NK-92 (cell line): ENCODE results near the gene PIEZO1.

ENCODE experiments used
- DNase-seq: peaks from one replicate; lab custom pipeline; 2025; ENCODE audit not compliant: unreplicated experiment; lab: John Stamatoyannopoulos, UW

PIEZO1 gene

GRCh38 chr16:88723507-88723887, 61.5 kb downstream of the PIEZO1 start:
- no peak for DNase-seq

- no peak for DNase-seq
Measured at GRCh38 chr16:88722784-88723506, 62.1 kb downstream of the PIEZO1 start.

GRCh38 chr16:88721815-88722755, 62.9 kb downstream of the PIEZO1 start:
- DNase-seq: no peak

- DNase-seq: no peak
Measured at GRCh38 chr16:88721236-88721635, 63.8 kb downstream of the PIEZO1 start.

GRCh38 chr16:88720396-88720970, 64.5 kb downstream of the PIEZO1 start:
- DNase-seq: no peak

GRCh38 chr16:88719933-88720296, 65.1 kb downstream of the PIEZO1 start:
- DNase-seq: no peak

GRCh38 chr16:88719267-88719932, 65.6 kb downstream of the PIEZO1 start:
- no peak for DNase-seq

GRCh38 chr16:88718178-88718577, 66.8 kb downstream of the PIEZO1 start:
- no peak for DNase-seq

- DNase-seq: no peak
Measured at GRCh38 chr16:88716601-88717001, 68.4 kb downstream of the PIEZO1 start.

- DNase-seq: no peak
Measured at GRCh38 chr16:88716201-88716600, 68.8 kb downstream of the PIEZO1 start.

- no peak for DNase-seq
Measured at GRCh38 chr16:88715312-88716190, 69.5 kb downstream of the PIEZO1 start.

GRCh38 chr16:88714420-88715302, 70.4 kb downstream of the PIEZO1 start:
- no peak for DNase-seq

- DNase-seq: no peak
Measured at GRCh38 chr16:88713568-88714419, 71.2 kb downstream of the PIEZO1 start.

GRCh38 chr16:88713054-88713453, 72.0 kb downstream of the PIEZO1 start:
- DNase-seq: no peak

- no peak for DNase-seq
Measured at GRCh38 chr16:88712362-88712979, 72.5 kb downstream of the PIEZO1 start.

GRCh38 chr16:88711750-88712340, 73.2 kb downstream of the PIEZO1 start:
- DNase-seq: no peak

GRCh38 chr16:88710556-88710955, 74.5 kb downstream of the PIEZO1 start:
- no peak for DNase-seq
